UCSD-AML1 (cell line): Measurements from ENCODE around the gene SH3BGRL2.
"Not testable (repeated sequence)": the region's sequence is repeated elsewhere in the genome, so short reads cannot be mapped to it uniquely, and the experiment has no call there.

Experiments
- DNase-seq: peaks from one replicate; lab custom pipeline; 2025; ENCODE audit not compliant: unreplicated experiment; lab: John Stamatoyannopoulos, UW

SH3BGRL2 gene

DNA sequence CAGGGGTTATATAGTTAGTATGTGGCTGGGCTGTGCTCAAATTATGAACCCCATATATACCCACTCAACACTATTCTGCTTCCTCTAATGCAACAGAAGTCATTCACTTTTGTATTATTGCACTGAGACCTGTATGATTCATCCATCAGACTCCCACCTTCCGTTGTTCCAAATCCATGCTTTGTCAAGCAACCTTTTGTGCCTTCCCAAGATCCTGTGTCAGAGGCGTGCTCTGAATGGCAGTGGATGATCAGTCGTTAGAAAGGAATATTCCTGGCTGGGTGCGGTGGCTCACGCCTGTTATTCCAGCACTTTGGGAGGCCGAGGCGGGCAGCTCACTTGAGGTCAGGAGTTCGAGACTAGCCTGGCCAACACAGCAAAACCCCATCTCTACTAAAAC is 103.2 kb downstream of the SH3BGRL2 start:
- no peak for DNase-seq

DNA sequence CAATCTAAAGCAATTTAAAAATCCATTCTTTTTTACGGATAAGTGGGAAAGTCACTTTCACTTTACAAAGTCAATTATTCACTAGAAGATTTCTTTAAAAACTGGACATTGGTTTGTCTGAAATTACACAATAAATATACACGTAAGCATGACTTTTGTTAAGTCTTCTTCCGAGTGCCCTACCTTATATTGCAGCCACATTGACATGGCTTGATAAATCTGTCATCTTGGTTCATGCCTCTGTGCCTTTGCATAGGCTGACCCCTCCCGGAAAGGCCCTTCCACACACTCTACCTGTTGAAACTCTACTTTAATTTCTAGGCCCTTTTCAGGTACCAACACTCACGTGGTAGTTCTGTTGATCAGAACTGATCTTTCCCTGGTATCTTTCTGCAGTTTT is 104.1 kb downstream of the SH3BGRL2 start:
- no peak for DNase-seq

- no peak for DNase-seq
These were observed 106.0 kb downstream of the SH3BGRL2 start for GRCh38 chr6:79737172-79737571.

- no peak for DNase-seq
These were observed 110.9 kb downstream of the SH3BGRL2 start for GRCh38 chr6:79742030-79742429.

DNA sequence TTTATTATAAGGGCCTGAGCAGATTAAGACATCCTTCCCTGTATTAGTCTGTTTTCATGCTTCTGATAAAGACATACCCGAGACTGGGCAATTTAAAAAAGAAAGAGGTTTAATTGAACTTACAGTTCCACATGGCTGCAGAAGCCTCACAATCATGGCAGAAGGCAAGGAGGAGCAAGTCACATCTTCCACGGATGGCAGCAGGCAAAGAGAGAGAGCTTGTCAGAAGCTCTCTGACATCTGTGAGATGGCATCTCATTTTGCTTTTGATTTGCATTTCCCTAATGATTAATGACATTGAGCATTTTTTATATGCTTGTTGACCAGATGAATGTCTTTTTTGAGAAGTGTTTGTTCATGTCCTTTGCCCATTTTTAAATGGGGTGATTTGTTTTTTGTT is 114.2 kb downstream of the SH3BGRL2 start:
- not testable (repeated sequence) for DNase-seq

- not testable (repeated sequence) for DNase-seq
These were observed 115.2 kb downstream of the SH3BGRL2 start for GRCh38 chr6:79746325-79746724.

- DNase-seq, result no peak
These were observed 119.7 kb downstream of the SH3BGRL2 start for GRCh38 chr6:79750806-79751205.
